Measurements from ENCODE around the gene ASXL2. TPM values are rescaled to one million over a fixed set of nuclear protein-coding genes. Genes with fewer than 3 reads are reported as not detected.

ASXL2 gene
- total RNA-seq, 1 donor from 2014 or later: 39.3 TPM

- intact Hi-C loops (cut with DNase I): no loop called here
- peak overlapping the region; percentile 94 for H3K27ac ChIP-seq
- peaks cover 18% of the 10 kb centered on the region for H3K4me1 ChIP-seq
- no peaks in the 10 kb centered on the region for H3K9me3 ChIP-seq
- H3K27me3 ChIP-seq (ENCODE audit: low read depth): peaks cover 7% of the 10 kb centered on the region
- no peak for TF ChIP-seq CTCF (IDR thresholded peaks at IDR 0.05)
- no peak for ATAC-seq
- peaks cover 5% of the 10 kb centered on the region for H3K36me3 ChIP-seq
- DNase-seq: no peak
- H3K4me3 ChIP-seq: peak overlapping the region; percentile 100
Observed at GRCh38 chr2:25879133-25879730, 945 bp upstream of the ASXL2 start.

- no peaks in the 10 kb centered on the region for H3K27me3 ChIP-seq (ENCODE audit: low read depth)
- peaks cover 6% of the 10 kb centered on the region for H3K36me3 ChIP-seq
- DNase-seq (peak; percentile 65), ATAC-seq (peak; percentile 65 to 77)
- no peak for TF ChIP-seq CTCF (IDR thresholded peaks at IDR 0.05)
- peak overlapping the region; percentile 100 for H3K4me3 ChIP-seq
- H3K4me1 ChIP-seq: peaks cover 18% of the 10 kb centered on the region
- peak overlapping the region; percentile 94 for H3K27ac ChIP-seq
- H3K9me3 ChIP-seq: no peaks in the 10 kb centered on the region
- intact Hi-C loops (cut with DNase I): no loop called here
Observed at GRCh38 chr2:25877431-25878360, 591 bp downstream of the ASXL2 start.

- H3K4me3 ChIP-seq: no peak overlapping the region
- no peak for ATAC-seq
- no peaks in the 10 kb centered on the region for H3K27me3 ChIP-seq (ENCODE audit: low read depth)
- H3K36me3 ChIP-seq: peaks cover 24% of the 10 kb centered on the region
- peaks cover 22% of the 10 kb centered on the region for H3K4me1 ChIP-seq
- no peak overlapping the region for H3K27ac ChIP-seq
- H3K9me3 ChIP-seq: no peaks in the 10 kb centered on the region
- no peak for DNase-seq
- intact Hi-C loops (cut with DNase I): no loop called here
- no peak for TF ChIP-seq CTCF (IDR thresholded peaks at IDR 0.05)
Observed at GRCh38 chr2:25872134-25872533, 6.2 kb downstream of the ASXL2 start.

- no peak for TF ChIP-seq CTCF (IDR thresholded peaks at IDR 0.05)
- Histone ChIP-seq H3K27me3 (ENCODE audit: low read depth) (no peaks in the 10 kb centered on the region), H3K36me3 (peaks cover 17% of the 10 kb centered on the region), H3K27ac (no peak overlapping the region), H3K9me3 (no peaks in the 10 kb centered on the region), H3K4me3 (no peak overlapping the region), H3K4me1 (peaks cover 6% of the 10 kb centered on the region)
- no peak for ATAC-seq
- no peak for DNase-seq
- intact Hi-C loops (cut with DNase I): no loop called here
Observed at GRCh38 chr2:25867396-25868003, 10.8 kb downstream of the ASXL2 start.

GRCh38 chr2:25856377-25856776, 21.9 kb downstream of the ASXL2 start:
- H3K36me3 ChIP-seq: no peaks in the 10 kb centered on the region
- ATAC-seq (no peak), DNase-seq (no peak)
- H3K27me3 ChIP-seq (ENCODE audit: low read depth): no peaks in the 10 kb centered on the region
- no peak overlapping the region for H3K27ac ChIP-seq
- H3K9me3 ChIP-seq: no peaks in the 10 kb centered on the region
- H3K4me3 ChIP-seq: no peak overlapping the region
- intact Hi-C loops (cut with DNase I): no loop called here
- H3K4me1 ChIP-seq: peaks cover 23% of the 10 kb centered on the region
- TF ChIP-seq CTCF (IDR thresholded peaks at IDR 0.05): no peak
